K562 (cell line): ENCODE results near the gene MGRN1. TPM values are rescaled to one million over a fixed set of nuclear protein-coding genes. Genes with fewer than 3 reads are reported as not detected.

ENCODE experiments used
- ATAC-seq: fragments of 200-7000 bp; cut with Tn5 transposase; 3 replicates; pipeline ENCODE4 v1.9.1; 2020; ENCODE audit warnings: moderate library complexity
- BruUV-seq: library from RNA; stranded (reverse); fragments of 400-500 nt; replicated peaks from 2 replicates; lab custom pipeline; 2021; lab: Mats Ljungman, UMichigan
- CTCF ChIA-PET: fragments of 300-600 bp; formaldehyde crosslinking; extraction: SDS; loops from one replicate; lab custom pipeline; 2021; ENCODE audit warnings: low intra/inter-chr PET ratio; lab: Yijun Ruan, JAX
- POLR2A ChIA-PET: fragments of 300-600, 350-650 bp; sonication (Branson Sonifier 250); formaldehyde crosslinking; extraction: SDS; loops from one replicate; lab custom pipeline; 2021; ENCODE audit warnings: antibody characterized with exemption, inconsistent platforms; lab: Yijun Ruan, JAX
- DNase-seq, 4 experiments: peaks; one replicate each; pipeline versions ENCODE4 v3.0.0 to v3.0.0-alpha.2; 2011 to 2018; ENCODE audit warnings: low spot score in 3 of 4, mixed read lengths in 3 of 4; ENCODE audit errors: extremely low read depth in 1 of 4
- FAIRE-seq: peaks from 2 replicates; lab custom pipeline; 2011; peaks lifted over from hg19 to GRCh38; lab: Jason Lieb, UNC
- H2AFZ ChIP-seq: 2 replicates; pipeline ENCODE4 v1.6.0; 2011; ENCODE audit warnings: low read depth, low read length, control low read depth, inconsistent platforms
- H3K27ac ChIP-seq: fragments of 200-600 bp; 3 replicates; pipeline ENCODE4 v1.8.0; 2011; ENCODE audit warnings: low read depth, mild to moderate bottlenecking, control low read depth, inconsistent platforms, low read length, moderate library complexity, mixed read lengths; ENCODE audit errors: extremely low read depth
- H3K27me3 ChIP-seq, 2 experiments: fragments of 300-600 bp in 1 of 2; 2 replicates in 1 of 2; 3 replicates in 1 of 2; pipeline versions ENCODE4 v1.6.0 to v1.8.0; 2011; ENCODE audit warnings: inconsistent platforms in 2 of 2, low read length in 2 of 2, mild to moderate bottlenecking in 1 of 2, mixed read lengths in 1 of 2, moderate library complexity in 1 of 2; ENCODE audit not compliant: control insufficient read depth in 2 of 2, insufficient read depth in 2 of 2
- H3K36me3 ChIP-seq: fragments of 300-600 bp; 3 replicates; pipeline ENCODE4 v1.8.0; 2011; ENCODE audit warnings: mild to moderate bottlenecking, low read length, inconsistent platforms; ENCODE audit not compliant: control insufficient read depth, insufficient read depth
- H3K4me1 ChIP-seq, 2 experiments: fragments of 200-600 bp in 1 of 2; replicated peaks in 1 of 2; 2 replicates in 1 of 2; 3 replicates in 1 of 2; pipeline versions ENCODE4 v1.5.1 to v1.8.0; 2011; ENCODE audit warnings: inconsistent platforms in 2 of 2, low read length in 2 of 2, mild to moderate bottlenecking in 1 of 2, mixed read lengths in 1 of 2, moderate library complexity in 1 of 2; ENCODE audit not compliant: control insufficient read depth in 2 of 2, insufficient read depth in 2 of 2
- H3K4me2 ChIP-seq: 2 replicates; pipeline ENCODE4 v1.6.1; 2011; ENCODE audit warnings: low read length, control low read depth, inconsistent platforms, mixed read lengths; ENCODE audit not compliant: insufficient read depth
- H3K4me3 ChIP-seq: fragments of 200-600 bp; sonication (generic), shearing (Covaris generic); 2 replicates; pipeline ENCODE4 v1.5.1; 2016; ENCODE audit warnings: control low read depth, inconsistent platforms
- H3K79me2 ChIP-seq: fragments of 200-600 bp; 3 replicates; pipeline ENCODE4 v1.8.0; 2011; ENCODE audit warnings: low read length, inconsistent platforms; ENCODE audit not compliant: control insufficient read depth, insufficient read depth
- H3K9ac ChIP-seq, 2 experiments: 2 replicates each; pipeline versions ENCODE4 v1.6.0 to v1.6.1; 2011; ENCODE audit warnings: low read depth in 2 of 2, low read length in 2 of 2, control low read depth in 1 of 2, inconsistent platforms in 1 of 2, mild to moderate bottlenecking in 1 of 2, mixed read lengths in 1 of 2; ENCODE audit not compliant: insufficient read depth in 1 of 2
- H3K9me1 ChIP-seq: one replicate; pipeline ENCODE4 v1.6.0; 2011; ENCODE audit warnings: inconsistent platforms, mild to moderate bottlenecking, low read length, moderate library complexity; ENCODE audit not compliant: control insufficient read depth, insufficient read depth
- H3K9me3 ChIP-seq: replicated peaks from 2 replicates; pipeline ENCODE4 v1.5.1; 2011; ENCODE audit warnings: low read depth, low read length, inconsistent platforms; ENCODE audit not compliant: control insufficient read depth, insufficient read depth
- H4K20me1 ChIP-seq: replicated peaks from 2 replicates; pipeline ENCODE4 v1.6.1; 2011; ENCODE audit warnings: low read length, inconsistent platforms, mixed read lengths; ENCODE audit not compliant: control insufficient read depth, insufficient read depth
- CBFB ChIP-seq: sonication (generic); formaldehyde crosslinking; IDR thresholded peaks from 2 replicates; pipeline ENCODE4 v1.4.0; 2020; ENCODE audit warnings: mild to moderate bottlenecking, missing genetic modification reagents
- CBX2 ChIP-seq: fragments of 200-600 bp; sonication (generic); IDR thresholded peaks from one replicate; pipeline ENCODE4 v1.6.1; 2012; ENCODE audit warnings: mild to moderate bottlenecking, low read length, inconsistent platforms; ENCODE audit not compliant: insufficient read depth, poor library complexity, severe bottlenecking
- ELF1 ChIP-seq: fragments of 200-800 bp; sonication (Bioruptor generic); IDR thresholded peaks from 2 replicates; pipeline ENCODE4 v1.6.1; 2016; ENCODE audit warnings: missing genetic modification characterization, missing compliant biosample characterization
- FOXJ2 ChIP-seq: fragments of 200-800 bp; sonication (Bioruptor generic); IDR thresholded peaks from 2 replicates; pipeline ENCODE4 v1.6.1; 2016; ENCODE audit warnings: missing genetic modification characterization, missing compliant biosample characterization
- ID3 ChIP-seq, 2 experiments: fragments of 250-450 bp in 1 of 2; fragments of 450-650 bp in 1 of 2; sonication (Bioruptor Pico) in 1 of 2; IDR thresholded peaks; 2 replicates each; pipeline versions ENCODE4 v1.6.1 to v1.8.0; 2016 to 2021; ENCODE audit warnings: mild to moderate bottlenecking in 2 of 2, moderate library complexity in 2 of 2, missing compliant biosample characterization in 1 of 2, missing genetic modification characterization in 1 of 2
- L3MBTL2 ChIP-seq: fragments of 450-650 bp; IDR thresholded peaks from 2 replicates; pipeline ENCODE4 v1.6.1; 2016; ENCODE audit warnings: mild to moderate bottlenecking, moderate library complexity
- MLX ChIP-seq, 2 experiments: fragments of 450-650 bp in 1 of 2; sonication (generic) in 1 of 2; formaldehyde crosslinking; conservative IDR thresholded peaks; 2 replicates each; pipeline versions ENCODE4 v1.4.0 to v1.8.1; 2020 to 2022; ENCODE audit warnings: mild to moderate bottlenecking in 1 of 2, missing genetic modification reagents in 1 of 2
- MTA2 ChIP-seq: fragments of 450-650 bp; IDR thresholded peaks from 2 replicates; pipeline ENCODE4 v1.6.1; 2016; ENCODE audit warnings: low read depth
- NR2C2 ChIP-seq, 2 experiments: fragments of 200-800 bp in 1 of 2; sonication (Bioruptor generic) in 1 of 2; sonication (generic) in 1 of 2; formaldehyde crosslinking in 1 of 2; IDR thresholded peaks; 2 replicates each; pipeline versions ENCODE4 v1.6.1 to v1.8.0; 2016 to 2022; ENCODE audit warnings: mild to moderate bottlenecking in 1 of 2, missing compliant biosample characterization in 1 of 2, missing genetic modification characterization in 1 of 2, missing genetic modification reagents in 1 of 2
- PPARD ChIP-seq: fragments of 250-450 bp; sonication (Bioruptor Pico); IDR thresholded peaks from 2 replicates; pipeline ENCODE4 v1.8.0; 2022; ENCODE audit warnings: inconsistent platforms, mild to moderate bottlenecking, moderate library complexity
- PRPF4 ChIP-seq: fragments of 200-400 bp; formaldehyde crosslinking; IDR thresholded peaks from one replicate; pipeline ENCODE4 v1.6.1; 2017; ENCODE audit warnings: low read length, low read depth, mild to moderate bottlenecking; ENCODE audit not compliant: insufficient read depth, poor library complexity, severe bottlenecking
- RBFOX2 ChIP-seq: fragments of 200-400 bp; formaldehyde crosslinking; IDR thresholded peaks from 2 replicates; pipeline ENCODE4 v1.6.1; 2017; ENCODE audit warnings: low read depth, mild to moderate bottlenecking, low read length, moderate library complexity
- SAP30 ChIP-seq: fragments of 200-600 bp; sonication (generic); IDR thresholded peaks from 2 replicates; pipeline ENCODE4 v1.6.1; 2012; ENCODE audit warnings: borderline replicate concordance, low read depth, mild to moderate bottlenecking, moderate library complexity, low read length, control low read depth, inconsistent platforms; ENCODE audit not compliant: insufficient read depth, poor library complexity, severe bottlenecking
- TAF15 ChIP-seq: fragments of 200-400 bp; formaldehyde crosslinking; IDR thresholded peaks from 2 replicates; pipeline ENCODE4 v1.6.1; 2017; ENCODE audit warnings: mild to moderate bottlenecking, low read depth, low read length, moderate library complexity
- ZBTB7A ChIP-seq: IDR thresholded peaks from 2 replicates; pipeline ENCODE4 v1.6.1; 2011; ENCODE audit warnings: low read depth, mild to moderate bottlenecking, low read length, moderate library complexity, borderline replicate concordance; ENCODE audit not compliant: control insufficient read depth
- ZNF121 ChIP-seq: sonication (generic); formaldehyde crosslinking; conservative IDR thresholded peaks from 2 replicates; pipeline ENCODE4 v1.8.0; 2022; ENCODE audit warnings: missing genetic modification reagents
- WGBS: fragments of 100-300 bp; shearing (Covaris generic); methylation state at CpG from one replicate; pipeline ENCODE4 v1.1.6; 2016; ENCODE audit warnings: low coverage, mixed read lengths; ENCODE audit not compliant: insufficient coverage; ENCODE audit errors: missing lambda C conversion rate; 5-methylcytosine and 5-hydroxymethylcytosine counted together
- in situ Hi-C: fragments of 300-500 bp; cut with MboI; formaldehyde crosslinking; loops from 4 replicates; pipeline ENCODE4 v1.15.0; 2018; ENCODE audit warnings: inconsistent platforms, mixed read lengths
- intact Hi-C: fragments of 100-400 bp; cut with micrococcal nuclease; formaldehyde crosslinking; loops from 2 replicates; pipeline ENCODE4 v1.14.2; 2022
- polyA plus RNA-seq, 8 experiments: library from polyadenylated mRNA; depleted of rRNA in 4 of 8; stranded (reverse) in 5 of 8; unstranded in 3 of 8; fragments of >200 nt; fragmentation: Nextera tagmentation in 2 of 8; fragmentation: Illumina TruSeq in 1 of 8; extraction: Ambion mirVana in 2 of 8; extraction: Trizol in 1 of 8; gene quantifications; 2 replicates each; pipeline versions ENCODE4 v1.2.1 to v1.2.3, GENCODE V29; 2011 to 2014; ENCODE audit warnings: inconsistent platforms in 1 of 8, missing spikeins in 1 of 8
- total RNA-seq, 7 experiments: library from RNA; depleted of rRNA in 6 of 7; stranded (reverse); fragments of >200 nt in 6 of 7; fragmentation: Illumina TruSeq in 2 of 7; extraction: Trizol in 2 of 7; gene quantifications; 2 replicates each; pipeline versions ENCODE4 v1.2.1 to v1.2.3, GENCODE V29; 2011 to 2021; ENCODE audit warnings: low replicate concordance in 1 of 7

Gene MGRN1
- total and polyA plus RNA-seq, 9 of the 15 experiments (the other 6 are each of a cell fraction or from before 2014, with no cell fraction given): 0.15 to 37.9 (median 6.0) TPM

GRCh38 chr16:4613636-4614570, 10.7 kb upstream of the MGRN1 start:
- Histone ChIP-seq H3K4me2 (peak overlapping the region; percentile 90), H2AFZ (peak overlapping the region; percentile 93), H3K9ac (peak overlapping the region; percentile 93), H3K27ac (peak overlapping the region; percentile 97), H3K36me3 (peaks cover 19% of the 10 kb centered on the region; the same call in 1 of the 3 replicates), H3K9me3 (no peaks in the 10 kb centered on the region), H3K9me1 (peaks cover 17% of the 10 kb centered on the region), H3K27me3 (no peaks in the 10 kb centered on the region), H3K4me3 (peak overlapping the region; percentile 94), H4K20me1 (peaks cover 27% of the 10 kb centered on the region), H3K79me2 (peaks cover 42% of the 10 kb centered on the region), H3K4me1 (peaks cover 28 to 92% of the 10 kb centered on the region in 2 experiments)
- FAIRE-seq: no peak
- 3% methylated on average over 57 of the region's 92 CpGs for WGBS
- BruUV-seq: no TSS peak
- CTCF ChIA-PET: no interaction called here
- intact Hi-C loops: no loop called here
- DNase-seq: peak in 3 of 4 experiments; percentile 50 to 78 (median 77)
- in situ Hi-C loops: no loop called here
- POLR2A ChIA-PET: interaction anchor here (0.6 to 1.0 kb wide), 4 partner anchors 9 to 939 kb away, joined by 3 read pairs; no protein-coding TSS in a partner anchor
- ATAC-seq: no peak
- peak; percentile 22 for TF ChIP-seq PRPF4
- TF ChIP-seq MLX (CRISPR knock-in tag; conservative IDR thresholded peaks at IDR 0.05): no peak
- TF ChIP-seq ZBTB7A: peak; percentile 67; the same call in 1 of the 2 replicates
- TF ChIP-seq FOXJ2: 0 out of 2 replicates have a peak, but pooled peaks have one; percentile 37
- 0 out of 2 replicates have a peak, but pooled peaks have one; percentile 14 for TF ChIP-seq ZNF121 (CRISPR knock-in tag)
- 0 out of 2 replicates have a peak, but pooled peaks have one; percentile 16 for TF ChIP-seq CBFB (CRISPR knock-in tag)
- TF ChIP-seq L3MBTL2: 0 out of 2 replicates have a peak, but pooled peaks have one; percentile 9
- no peak for TF ChIP-seq MTA2
- peak; percentile 3 for TF ChIP-seq RBFOX2
- no peak for TF ChIP-seq PPARD
- no peak for TF ChIP-seq CBX2
- TF ChIP-seq ELF1: peak; percentile 23; the same call in 1 of the 2 replicates
- 0 out of 2 replicates have a peak, but pooled peaks have one; percentile 15 for TF ChIP-seq NR2C2 (CRISPR knock-in tag; IDR thresholded peaks at IDR 0.05)
- TF ChIP-seq NR2C2 (tag; IDR thresholded peaks at IDR 0.05): no peak
- peak; percentile 41 for TF ChIP-seq SAP30
- no peak for TF ChIP-seq ID3 (CRISPR knock-in tag; IDR thresholded peaks at IDR 0.05)
- TF ChIP-seq ID3 (tag; IDR thresholded peaks at IDR 0.05): no peak
- TF ChIP-seq TAF15: no peak
